GM13977 (cell line): ENCODE results near the gene WARS2.

Source experiments
- DNase-seq: peaks from one replicate; pipeline ENCODE4 v3.0.0; 2012; ENCODE audit warnings: low spot score
- in situ Hi-C: fragments of 300-500 bp; cut with MboI; formaldehyde crosslinking; loops from one replicate; pipeline ENCODE4 v1.12.0; 2022; ENCODE audit warnings: low sequenced_read_pairs, low pct_unique_long_range_greater_than_20kb, mixed read lengths, inconsistent platforms; ENCODE audit not compliant: unreplicated experiment
- TF ChIP-seq, protein P1 (sequence below): IDR thresholded peaks from 2 replicates; pipeline ENCODE4 v1.5.1; 2012; ENCODE audit warnings: mild to moderate bottlenecking, control low read depth; ENCODE audit not compliant: insufficient read depth; ENCODE audit errors: extremely low read depth, missing control alignments

The WARS2 gene

DNA sequence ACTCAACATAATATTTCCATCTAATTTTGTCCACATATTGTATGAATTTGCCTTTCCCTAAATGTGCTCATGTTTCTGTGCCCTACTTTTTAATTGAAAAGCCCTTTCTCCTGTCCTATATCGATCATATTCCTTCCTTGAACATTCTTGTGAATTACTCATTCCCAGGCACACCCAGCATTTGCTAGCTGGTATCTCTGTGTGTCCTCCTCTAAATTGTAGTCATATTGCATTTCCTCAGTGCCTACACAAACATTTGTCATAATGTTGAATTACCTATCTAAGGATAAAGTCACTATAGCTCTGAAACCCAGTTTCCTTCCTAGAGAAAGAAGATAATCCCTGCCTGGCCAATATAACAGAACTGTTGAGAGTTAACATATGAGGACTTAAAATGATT lies 112.7 kb downstream of the WARS2 start:
- TF ChIP-seq, protein P1, sequence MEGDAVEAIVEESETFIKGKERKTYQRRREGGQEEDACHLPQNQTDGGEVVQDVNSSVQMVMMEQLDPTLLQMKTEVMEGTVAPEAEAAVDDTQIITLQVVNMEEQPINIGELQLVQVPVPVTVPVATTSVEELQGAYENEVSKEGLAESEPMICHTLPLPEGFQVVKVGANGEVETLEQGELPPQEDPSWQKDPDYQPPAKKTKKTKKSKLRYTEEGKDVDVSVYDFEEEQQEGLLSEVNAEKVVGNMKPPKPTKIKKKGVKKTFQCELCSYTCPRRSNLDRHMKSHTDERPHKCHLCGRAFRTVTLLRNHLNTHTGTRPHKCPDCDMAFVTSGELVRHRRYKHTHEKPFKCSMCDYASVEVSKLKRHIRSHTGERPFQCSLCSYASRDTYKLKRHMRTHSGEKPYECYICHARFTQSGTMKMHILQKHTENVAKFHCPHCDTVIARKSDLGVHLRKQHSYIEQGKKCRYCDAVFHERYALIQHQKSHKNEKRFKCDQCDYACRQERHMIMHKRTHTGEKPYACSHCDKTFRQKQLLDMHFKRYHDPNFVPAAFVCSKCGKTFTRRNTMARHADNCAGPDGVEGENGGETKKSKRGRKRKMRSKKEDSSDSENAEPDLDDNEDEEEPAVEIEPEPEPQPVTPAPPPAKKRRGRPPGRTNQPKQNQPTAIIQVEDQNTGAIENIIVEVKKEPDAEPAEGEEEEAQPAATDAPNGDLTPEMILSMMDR: no peak
- DNase-seq: no peak
- in situ Hi-C loops: no loop called here

DNA sequence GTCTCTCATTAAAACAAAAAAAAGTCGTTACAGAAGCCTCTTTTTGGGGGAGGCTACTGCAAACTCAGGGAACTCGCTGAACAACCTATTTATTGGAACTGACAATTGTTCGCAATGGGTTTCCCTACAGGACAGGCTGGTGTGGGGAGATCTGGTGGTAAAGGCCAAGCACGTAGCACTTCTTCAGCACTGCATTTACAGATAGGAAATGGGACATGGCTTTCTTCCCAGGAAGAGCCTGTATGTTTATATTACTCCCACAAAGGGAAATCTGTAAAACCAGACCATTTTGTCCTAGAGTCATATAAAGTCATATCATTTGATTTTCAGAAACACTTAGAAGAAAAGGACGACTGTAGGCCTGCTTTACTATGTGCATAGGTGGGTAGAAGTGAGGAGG lies 113.5 kb downstream of the WARS2 start:
- TF ChIP-seq, protein P1: no peak
- no peak for DNase-seq
- in situ Hi-C loops: no loop called here

DNA sequence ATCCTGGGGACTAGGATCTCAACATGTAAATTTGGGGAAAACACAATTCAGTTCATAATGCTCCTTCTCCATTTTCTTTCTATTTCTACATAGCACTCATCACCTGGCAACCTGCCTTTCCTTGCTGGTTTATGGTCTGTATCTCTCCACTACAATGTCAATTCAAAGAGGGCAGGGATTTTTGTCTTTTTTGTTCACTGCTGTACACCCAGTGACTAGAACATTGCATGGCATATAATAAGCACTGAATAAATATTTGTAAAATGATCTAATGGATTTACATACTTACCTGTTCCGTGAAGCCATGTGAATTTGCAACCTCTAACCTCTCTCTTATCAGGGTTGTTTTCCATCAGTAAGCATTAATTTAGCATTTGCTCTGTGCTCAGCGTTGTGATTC lies 124.9 kb downstream of the WARS2 start:
- DNase-seq: no peak
- in situ Hi-C loops: loop anchor here (25.0 kb wide), 1 partner anchor 853 kb away; no protein-coding TSS in a partner anchor
- TF ChIP-seq, protein P1: no peak

DNA sequence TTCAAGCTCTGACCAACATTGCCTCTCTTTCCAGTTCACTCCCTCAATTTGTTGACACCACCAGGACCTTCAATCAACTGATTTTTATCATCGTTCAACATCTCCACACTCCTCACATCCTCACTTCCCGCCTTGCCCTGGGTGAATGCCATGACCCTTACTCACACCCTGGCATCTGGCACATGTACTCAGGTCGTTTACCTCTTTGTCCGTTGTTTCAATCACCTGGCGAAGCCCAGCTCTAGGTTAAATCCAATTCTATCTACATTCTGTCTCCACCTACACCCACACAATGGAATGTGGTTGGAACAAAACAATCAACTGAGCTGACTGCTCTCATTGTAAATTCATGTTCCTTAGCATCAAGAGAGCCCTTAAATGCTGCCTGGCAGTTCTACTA lies 128.1 kb downstream of the WARS2 start:
- in situ Hi-C loops: loop anchor here (25.0 kb wide), 1 partner anchor 850 kb away; no protein-coding TSS in a partner anchor
- no peak for DNase-seq
- TF ChIP-seq, protein P1: no peak

DNA sequence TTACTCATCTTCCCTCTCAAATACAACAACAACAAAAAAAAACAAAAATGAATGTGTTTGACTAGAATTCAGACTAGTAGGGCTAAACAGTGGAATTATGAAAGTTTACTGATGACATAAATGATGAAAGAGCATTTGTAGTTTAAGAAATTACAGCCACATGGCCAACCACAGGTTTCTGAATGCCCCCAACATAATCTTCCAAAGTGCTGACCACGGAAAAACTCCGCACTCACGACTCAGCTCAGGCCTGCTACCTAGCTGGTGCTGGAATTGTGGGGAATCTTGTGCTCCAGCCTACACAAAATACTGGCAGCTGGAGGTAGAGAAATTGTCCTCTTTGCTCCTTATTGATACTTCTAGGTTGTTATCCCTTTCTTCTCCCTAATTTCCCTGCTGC lies 128.7 kb downstream of the WARS2 start:
- in situ Hi-C loops: loop anchor here (25.0 kb wide), 1 partner anchor 849 kb away; no protein-coding TSS in a partner anchor
- DNase-seq: no peak

GRCh38 chr1:119011116-119011515 lies 129.3 kb downstream of the WARS2 start:
- in situ Hi-C loops: loop anchor here (25.0 kb wide), 1 partner anchor 849 kb away; no protein-coding TSS in a partner anchor
- DNase-seq: no peak
- TF ChIP-seq, protein P1: no peak

More for the DNA sequence above, 128.7 kb downstream of the WARS2 start:
- TF ChIP-seq, protein P1: no peak
